ENCODE measurements around the gene TUBB. TPM values are rescaled to one million over a fixed set of nuclear protein-coding genes. Genes with fewer than 3 reads are reported as not detected.
A peak's percentile ranks its signal among the peaks of the same experiment; 100 is the strongest.

Gene TUBB
- total RNA-seq, 1 experiment from 2014 or later: 1,719 TPM

GRCh38 chr6:30678964-30679726 lies 41.0 kb upstream of the TUBB start:
- Histone ChIP-seq H4K8ac (replicated peaks; ENCODE audit: insufficient read length, low read depth, low read length) (no peak overlapping the region), H3K4me1 (ENCODE audit: insufficient read depth, low read length) (peaks cover 14% of the 10 kb centered on the region; the same call in 1 of the 2 replicates), H3K56ac (ENCODE audit: insufficient read length, low read depth, low read length) (no peak overlapping the region), H3K18ac (ENCODE audit: insufficient read length, low read depth, low read length) (no peak overlapping the region), H2BK12ac (ENCODE audit: insufficient read length, low read depth, low read length) (no peak overlapping the region), H3K23me2 (ENCODE audit: insufficient read length, low read depth, low read length, poor library complexity, severe bottlenecking) (peaks cover 3% of the 10 kb centered on the region), H2AK5ac (ENCODE audit: insufficient read length, low read length) (no peak overlapping the region), H3K27ac (ENCODE audit: insufficient read length, low read depth, low read length) (no peak overlapping the region), H3K79me1 (ENCODE audit: insufficient read depth, low read depth, low read length, poor library complexity, severe bottlenecking) (no peaks in the 10 kb centered on the region), H3K79me2 (ENCODE audit: insufficient read depth, low read length) (no peaks in the 10 kb centered on the region; the same call in 1 of the 2 replicates), H3K9me3 (ENCODE audit: control insufficient read depth, low read depth, low read length) (no peaks in the 10 kb centered on the region), H3K9ac (ENCODE audit: extremely low read depth, insufficient read length, low read length) (no peak overlapping the region), H3K23ac (ENCODE audit: insufficient read length, low read depth, low read length) (no peak overlapping the region), H4K5ac (ENCODE audit: insufficient read length, low read depth, low read length) (no peak overlapping the region), H4K91ac (ENCODE audit: insufficient read length, low read depth, low read length) (no peak overlapping the region), H3K4me2 (ENCODE audit: insufficient read depth, insufficient read length, low read length) (peak overlapping the region; percentile 7), H2BK5ac (ENCODE audit: insufficient read length, low read length) (no peak overlapping the region), H3T11ph (ENCODE audit: low read length) (no peak overlapping the region), H2BK15ac (ENCODE audit: low read depth, low read length) (no peak overlapping the region), H4K20me1 (ENCODE audit: control insufficient read depth, insufficient read depth, insufficient read length) (no peaks in the 10 kb centered on the region), H2BK20ac (ENCODE audit: low read depth, low read length, poor library complexity, severe bottlenecking) (no peak overlapping the region), H3K27me3 (ENCODE audit: insufficient read depth, low read length) (no peaks in the 10 kb centered on the region), H2AFZ (ENCODE audit: low read length) (no peak overlapping the region), H3K4ac (ENCODE audit: low read depth, low read length) (no peak overlapping the region), H3K14ac (ENCODE audit: insufficient read depth, low read length) (no peak overlapping the region; the same call in 1 of the 2 replicates), H2BK120ac (ENCODE audit: low read depth, low read length, poor library complexity, severe bottlenecking) (no peak overlapping the region)
- H3K36me3 Mint-ChIP-seq (ENCODE audit: insufficient read depth in 1 of 3, low read depth in 3 of 3): peaks cover 10 to 30% (median 25%) of the 10 kb centered on the region in 3 experiments; a peak in 6 of 7 replicates
- peak overlapping the region; percentile 60 to 69 for H3K4me3 Mint-ChIP-seq
- peak; percentile 98 for TF ChIP-seq CTCF (conservative IDR thresholded peaks at IDR 0.05)
- peak; percentile 89 for DNase-seq
- H3K9me3 Mint-ChIP-seq: no peaks in the 10 kb centered on the region; a peak in 1 of 5 replicates
- peak overlapping the region in 1 of 3 experiments; percentile 64; a peak in 1 of 7 replicates for H3K27ac Mint-ChIP-seq
- H3K27me3 Mint-ChIP-seq (ENCODE audit: low read depth): no peaks in the 10 kb centered on the region
- peaks cover 39 to 42% of the 10 kb centered on the region in 2 experiments for H3K4me1 Mint-ChIP-seq
- WGBS (ENCODE audit: extremely low coverage, insufficient read length, low lambda C conversion rate): no CpG with 5 or more reads among the region's 31 CpGs
